Measurements from ENCODE around the gene SHOC2.

Gene SHOC2

GRCh38 chr10:110883924-110884323 is 35.5 kb upstream of the SHOC2 start:
- no peaks in the 10 kb centered on the region for H3K9me3 ChIP-seq (ENCODE audit: control insufficient read depth, insufficient read depth, low read length)
- no peak overlapping the region for H3K4me3 ChIP-seq (ENCODE audit: low read depth, low read length)
- H3K9ac ChIP-seq (ENCODE audit: low read depth, low read length) = no peak overlapping the region
- no peaks in the 10 kb centered on the region for H3K27me3 ChIP-seq (ENCODE audit: control insufficient read depth, insufficient read depth, low read length)
- no peaks in the 10 kb centered on the region for H3K4me1 ChIP-seq (ENCODE audit: control insufficient read depth, insufficient read depth, low read length)
- no peaks in the 10 kb centered on the region for H3K36me3 ChIP-seq (ENCODE audit: control insufficient read depth, insufficient read depth, low read length)

GRCh38 chr10:110885932-110886674 is 33.3 kb upstream of the SHOC2 start:
- H3K9me3 ChIP-seq (ENCODE audit: control insufficient read depth, insufficient read depth, low read length) = no peaks in the 10 kb centered on the region

GRCh38 chr10:110887560-110887959 is 31.8 kb upstream of the SHOC2 start:
- Histone ChIP-seq H3K4me3 (ENCODE audit: low read depth, low read length) (no peak overlapping the region), H3K9me3 (ENCODE audit: control insufficient read depth, insufficient read depth, low read length) (no peaks in the 10 kb centered on the region), H3K9ac (ENCODE audit: low read depth, low read length) (no peak overlapping the region), H3K27me3 (ENCODE audit: control insufficient read depth, insufficient read depth, low read length) (no peaks in the 10 kb centered on the region), H3K36me3 (ENCODE audit: control insufficient read depth, insufficient read depth, low read length) (no peaks in the 10 kb centered on the region), H3K4me1 (ENCODE audit: control insufficient read depth, insufficient read depth, low read length) (no peaks in the 10 kb centered on the region)

More at GRCh38 chr10:110885932-110886674, 33.3 kb upstream of the SHOC2 start:
- Histone ChIP-seq H3K36me3 (ENCODE audit: control insufficient read depth, insufficient read depth, low read length) (no peaks in the 10 kb centered on the region), H3K27me3 (ENCODE audit: control insufficient read depth, insufficient read depth, low read length) (no peaks in the 10 kb centered on the region), H3K9ac (ENCODE audit: low read depth, low read length) (no peak overlapping the region), H3K4me1 (ENCODE audit: control insufficient read depth, insufficient read depth, low read length) (no peaks in the 10 kb centered on the region), H3K4me3 (ENCODE audit: low read depth, low read length) (no peak overlapping the region)

- H3K9ac ChIP-seq (ENCODE audit: low read depth, low read length) = no peak overlapping the region
- no peaks in the 10 kb centered on the region for H3K36me3 ChIP-seq (ENCODE audit: control insufficient read depth, insufficient read depth, low read length)
- H3K4me3 ChIP-seq (ENCODE audit: low read depth, low read length) = no peak overlapping the region
- no peaks in the 10 kb centered on the region for H3K4me1 ChIP-seq (ENCODE audit: control insufficient read depth, insufficient read depth, low read length)
- no peaks in the 10 kb centered on the region for H3K27me3 ChIP-seq (ENCODE audit: control insufficient read depth, insufficient read depth, low read length)
- H3K9me3 ChIP-seq (ENCODE audit: control insufficient read depth, insufficient read depth, low read length) = no peaks in the 10 kb centered on the region
Observed at GRCh38 chr10:110892602-110893288, 26.7 kb upstream of the SHOC2 start.

GRCh38 chr10:110893559-110894179 is 25.7 kb upstream of the SHOC2 start:
- Histone ChIP-seq H3K4me1 (ENCODE audit: control insufficient read depth, insufficient read depth, low read length) (no peaks in the 10 kb centered on the region), H3K36me3 (ENCODE audit: control insufficient read depth, insufficient read depth, low read length) (no peaks in the 10 kb centered on the region), H3K4me3 (ENCODE audit: low read depth, low read length) (no peak overlapping the region), H3K9me3 (ENCODE audit: control insufficient read depth, insufficient read depth, low read length) (no peaks in the 10 kb centered on the region), H3K27me3 (ENCODE audit: control insufficient read depth, insufficient read depth, low read length) (no peaks in the 10 kb centered on the region), H3K9ac (ENCODE audit: low read depth, low read length) (no peak overlapping the region)

- Histone ChIP-seq H3K9ac (ENCODE audit: low read depth, low read length) (no peak overlapping the region), H3K9me3 (ENCODE audit: control insufficient read depth, insufficient read depth, low read length) (no peaks in the 10 kb centered on the region), H3K27me3 (ENCODE audit: control insufficient read depth, insufficient read depth, low read length) (no peaks in the 10 kb centered on the region), H3K4me3 (ENCODE audit: low read depth, low read length) (no peak overlapping the region), H3K4me1 (ENCODE audit: control insufficient read depth, insufficient read depth, low read length) (no peaks in the 10 kb centered on the region), H3K36me3 (ENCODE audit: control insufficient read depth, insufficient read depth, low read length) (no peaks in the 10 kb centered on the region)
Observed at GRCh38 chr10:110897184-110897583, 22.2 kb upstream of the SHOC2 start.

GRCh38 chr10:110898391-110898790 is 21.0 kb upstream of the SHOC2 start:
- Histone ChIP-seq H3K9me3 (ENCODE audit: control insufficient read depth, insufficient read depth, low read length) (no peaks in the 10 kb centered on the region), H3K36me3 (ENCODE audit: control insufficient read depth, insufficient read depth, low read length) (no peaks in the 10 kb centered on the region), H3K4me3 (ENCODE audit: low read depth, low read length) (no peak overlapping the region), H3K9ac (ENCODE audit: low read depth, low read length) (no peak overlapping the region), H3K27me3 (ENCODE audit: control insufficient read depth, insufficient read depth, low read length) (no peaks in the 10 kb centered on the region), H3K4me1 (ENCODE audit: control insufficient read depth, insufficient read depth, low read length) (no peaks in the 10 kb centered on the region)

GRCh38 chr10:110900983-110901382 is 18.4 kb upstream of the SHOC2 start:
- Histone ChIP-seq H3K27me3 (ENCODE audit: control insufficient read depth, insufficient read depth, low read length) (no peaks in the 10 kb centered on the region), H3K9ac (ENCODE audit: low read depth, low read length) (no peak overlapping the region), H3K4me1 (ENCODE audit: control insufficient read depth, insufficient read depth, low read length) (no peaks in the 10 kb centered on the region)

GRCh38 chr10:110901954-110902819 is 17.2 kb upstream of the SHOC2 start:
- no peaks in the 10 kb centered on the region for H3K9me3 ChIP-seq (ENCODE audit: control insufficient read depth, insufficient read depth, low read length)
- H3K27me3 ChIP-seq (ENCODE audit: control insufficient read depth, insufficient read depth, low read length) = no peaks in the 10 kb centered on the region
- H3K4me1 ChIP-seq (ENCODE audit: control insufficient read depth, insufficient read depth, low read length) = no peaks in the 10 kb centered on the region
- no peak overlapping the region for H3K4me3 ChIP-seq (ENCODE audit: low read depth, low read length)
- no peak overlapping the region for H3K9ac ChIP-seq (ENCODE audit: low read depth, low read length)
- H3K36me3 ChIP-seq (ENCODE audit: control insufficient read depth, insufficient read depth, low read length) = no peaks in the 10 kb centered on the region

More at GRCh38 chr10:110900983-110901382, 18.4 kb upstream of the SHOC2 start:
- Histone ChIP-seq H3K4me3 (ENCODE audit: low read depth, low read length) (no peak overlapping the region), H3K9me3 (ENCODE audit: control insufficient read depth, insufficient read depth, low read length) (no peaks in the 10 kb centered on the region), H3K36me3 (ENCODE audit: control insufficient read depth, insufficient read depth, low read length) (no peaks in the 10 kb centered on the region)

GRCh38 chr10:110903280-110904278 is 15.8 kb upstream of the SHOC2 start:
- Histone ChIP-seq H3K36me3 (ENCODE audit: control insufficient read depth, insufficient read depth, low read length) (no peaks in the 10 kb centered on the region), H3K4me1 (ENCODE audit: control insufficient read depth, insufficient read depth, low read length) (peaks cover 4% of the 10 kb centered on the region), H3K9me3 (ENCODE audit: control insufficient read depth, insufficient read depth, low read length) (no peaks in the 10 kb centered on the region), H3K27me3 (ENCODE audit: control insufficient read depth, insufficient read depth, low read length) (no peaks in the 10 kb centered on the region), H3K4me3 (ENCODE audit: low read depth, low read length) (no peak overlapping the region), H3K9ac (ENCODE audit: low read depth, low read length) (no peak overlapping the region)

All from iPS-15b (cell line).